HG03039 (cell line): ENCODE data around the gene EHD4.

Experiments
- ATAC-seq: cut with Tn5 transposase; IDR thresholded peaks from one replicate; pipeline ENCODE4 v1.9.1; 2021; ENCODE audit warnings: mild to moderate bottlenecking, moderate library complexity; ENCODE audit not compliant: unreplicated experiment

The EHD4 gene

DNA sequence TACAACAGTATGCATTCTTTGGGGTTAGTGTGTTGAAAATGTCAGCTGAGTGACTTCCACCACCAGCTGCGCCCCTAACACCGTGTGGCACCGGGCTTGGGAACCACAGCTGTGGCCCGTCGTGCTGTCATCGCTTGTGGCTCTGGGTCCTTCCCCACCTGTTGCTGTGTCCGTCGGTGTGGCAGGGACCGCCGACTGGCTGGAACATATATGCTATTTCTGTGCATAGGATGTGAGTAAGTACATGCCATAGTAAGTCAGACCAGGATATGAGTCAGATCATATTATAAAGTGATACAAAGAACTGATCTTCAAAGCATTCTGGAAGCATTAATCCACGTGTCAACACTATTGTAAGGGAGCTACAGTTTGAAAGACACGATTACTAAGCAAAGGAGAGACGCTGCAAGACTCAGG, 31.9 kb downstream of the EHD4 start:
- no peak for ATAC-seq

DNA sequence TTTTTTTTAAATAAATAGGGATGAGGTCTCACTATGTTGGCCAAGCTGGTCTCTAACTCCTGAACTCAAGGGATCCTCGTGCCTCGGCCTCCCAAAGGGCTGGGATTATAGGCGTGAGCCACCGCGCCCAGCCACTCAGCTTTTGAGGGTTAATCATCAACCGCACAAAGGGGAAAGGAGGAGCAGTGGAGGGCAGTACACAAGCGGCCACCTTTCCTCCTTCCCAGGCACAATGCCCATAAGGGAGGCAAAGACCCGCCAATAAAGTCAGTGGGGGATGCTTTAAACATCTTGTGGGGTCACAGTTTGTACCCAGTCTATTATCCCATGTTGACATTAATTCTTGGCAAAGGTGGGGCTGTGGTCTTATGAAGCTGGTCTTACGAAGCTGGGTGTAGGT, 32.4 kb downstream of the EHD4 start:
- no peak for ATAC-seq

- ATAC-seq = no peak
Measured at GRCh38 chr15:41937568-41937923, 34.8 kb downstream of the EHD4 start.

DNA sequence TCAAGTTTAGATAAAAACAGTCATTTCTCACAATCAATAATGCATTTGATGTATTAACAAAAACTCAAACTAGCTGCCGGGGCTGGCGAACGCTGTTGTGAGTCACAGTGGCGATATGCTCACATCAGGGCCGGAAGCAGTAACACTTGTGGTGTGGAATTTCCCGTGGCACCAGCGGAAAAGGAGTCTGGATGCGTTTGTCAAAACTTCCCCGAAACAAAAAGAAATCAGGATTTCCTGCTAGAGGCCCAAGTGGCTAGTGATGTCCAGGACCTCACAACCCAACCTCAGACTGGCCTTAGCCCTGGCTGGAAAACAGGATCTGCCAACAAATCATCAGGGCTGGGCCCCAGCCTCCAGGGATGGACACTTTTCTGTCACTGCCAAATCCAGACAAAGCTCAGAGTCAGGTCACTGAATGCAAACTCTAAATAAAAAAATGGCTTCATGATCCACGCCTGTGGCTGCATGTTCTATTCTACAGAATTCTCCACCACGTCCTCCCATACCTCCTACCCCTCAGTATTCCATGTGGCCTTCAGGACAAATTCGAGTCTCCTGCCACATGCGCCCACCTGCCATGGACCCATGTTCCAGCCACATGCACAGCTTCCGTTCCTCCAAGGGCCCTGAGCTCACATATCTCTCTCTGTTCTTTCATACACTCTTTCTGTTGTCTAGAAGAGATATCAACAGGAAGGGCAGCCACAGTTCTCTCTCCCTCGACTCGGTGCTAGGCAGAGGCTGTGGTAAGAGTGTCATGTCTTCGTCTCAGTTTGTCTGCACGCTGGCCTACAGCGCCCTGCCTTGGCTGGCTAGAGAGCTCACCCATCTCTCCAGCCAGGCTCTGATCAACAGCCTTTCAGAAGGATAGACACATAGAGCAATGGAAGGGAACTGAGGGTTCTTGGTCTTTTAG, 35.4 kb downstream of the EHD4 start:
- ATAC-seq = no peak

GRCh38 chr15:41936155-41936554, 36.2 kb downstream of the EHD4 start:
- ATAC-seq = no peak

- ATAC-seq = no peak
Measured at GRCh38 chr15:41935566-41936020, 36.8 kb downstream of the EHD4 start.

- ATAC-seq = no peak
Measured at GRCh38 chr15:41934843-41935242, 37.5 kb downstream of the EHD4 start.

GRCh38 chr15:41933771-41934170, 38.6 kb downstream of the EHD4 start:
- no peak for ATAC-seq

- ATAC-seq = no peak
Measured at GRCh38 chr15:41933326-41933725, 39.0 kb downstream of the EHD4 start.

- ATAC-seq = no peak
Measured at GRCh38 chr15:41932511-41933289, 39.7 kb downstream of the EHD4 start.

DNA sequence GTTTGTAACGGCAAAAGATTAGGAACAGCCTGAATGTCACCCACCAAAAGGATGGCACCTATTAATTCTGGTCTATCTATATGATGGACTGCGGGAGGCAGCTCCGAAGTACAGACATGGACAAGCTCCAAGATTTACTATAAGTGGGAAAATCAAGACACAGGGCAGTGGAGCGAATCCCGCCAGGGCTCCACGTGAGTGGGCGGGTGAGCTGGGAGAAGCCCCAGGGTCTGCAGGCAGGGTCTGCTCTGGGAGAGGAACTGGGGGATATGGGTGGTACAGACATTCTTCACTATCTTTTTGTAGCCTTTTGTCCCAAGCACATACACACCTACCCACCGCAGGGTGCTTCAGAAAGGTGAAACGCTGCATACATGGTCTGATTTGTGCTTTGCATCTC, 40.3 kb downstream of the EHD4 start:
- no peak for ATAC-seq

DNA sequence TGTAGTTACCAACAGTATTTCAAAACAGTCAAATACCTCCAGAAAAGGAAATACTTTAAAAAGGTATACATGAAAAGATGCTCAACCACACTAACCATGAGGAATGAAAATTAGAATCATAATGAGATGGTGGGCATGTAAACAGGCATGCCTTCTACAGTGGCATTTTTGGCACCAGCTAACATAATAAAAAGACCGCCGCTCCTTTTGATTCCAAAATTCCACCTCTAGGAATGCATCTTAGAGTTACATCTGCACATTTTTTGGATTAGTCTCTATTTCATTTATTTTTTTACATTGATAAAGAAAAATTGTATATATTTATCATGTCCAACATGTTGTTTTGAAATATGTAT, 41.5 kb downstream of the EHD4 start:
- no peak for ATAC-seq

- no peak for ATAC-seq
Measured at GRCh38 chr15:41930221-41930866, 42.0 kb downstream of the EHD4 start.

DNA sequence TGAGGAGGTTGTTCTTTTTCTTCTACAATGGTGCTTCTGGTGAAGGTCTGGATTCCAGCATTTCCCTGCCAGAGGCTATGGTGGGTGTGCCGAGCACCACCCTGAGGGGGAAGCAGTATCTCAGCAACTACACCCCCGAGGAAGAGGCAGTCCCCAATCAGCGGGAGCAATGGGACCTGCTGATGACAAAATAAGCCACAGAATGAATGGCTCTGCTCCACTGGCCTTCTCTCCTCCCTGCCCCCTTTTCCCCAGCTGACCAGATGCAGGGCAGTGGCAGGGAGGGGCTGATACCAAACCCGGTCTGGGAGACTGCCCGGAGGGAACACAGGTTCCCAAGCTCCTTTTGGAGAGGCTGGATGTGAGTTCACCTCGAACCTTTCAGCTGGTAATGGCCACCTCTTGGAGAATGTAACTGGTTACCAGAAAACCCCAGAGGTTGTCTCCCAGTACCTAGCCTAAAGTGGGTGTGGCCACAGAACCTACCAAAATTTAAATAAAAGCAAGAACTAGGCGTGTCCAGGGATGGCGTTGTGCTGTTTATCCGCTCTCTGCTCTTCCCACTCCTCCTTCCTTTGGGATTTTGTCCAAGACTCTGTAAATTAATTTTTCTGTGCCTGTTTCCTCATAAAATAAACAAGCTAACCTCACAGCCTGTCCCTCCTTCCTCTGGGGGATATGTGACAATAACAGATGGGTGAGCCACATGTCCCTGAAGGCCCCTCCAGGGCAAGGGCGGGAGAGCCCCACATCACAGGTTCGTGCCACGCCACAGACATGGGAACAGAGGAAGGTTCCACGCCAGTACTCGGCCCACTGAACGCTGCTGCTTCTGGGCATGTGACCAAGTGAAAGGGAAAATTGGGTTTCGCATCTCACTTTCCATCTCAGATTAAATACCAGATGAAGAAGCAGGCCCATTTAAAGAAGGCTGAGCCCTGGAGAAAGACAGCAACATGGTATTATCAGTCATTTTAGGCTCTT, 43.4 kb downstream of the EHD4 start:
- ATAC-seq = peak; percentile 72

DNA sequence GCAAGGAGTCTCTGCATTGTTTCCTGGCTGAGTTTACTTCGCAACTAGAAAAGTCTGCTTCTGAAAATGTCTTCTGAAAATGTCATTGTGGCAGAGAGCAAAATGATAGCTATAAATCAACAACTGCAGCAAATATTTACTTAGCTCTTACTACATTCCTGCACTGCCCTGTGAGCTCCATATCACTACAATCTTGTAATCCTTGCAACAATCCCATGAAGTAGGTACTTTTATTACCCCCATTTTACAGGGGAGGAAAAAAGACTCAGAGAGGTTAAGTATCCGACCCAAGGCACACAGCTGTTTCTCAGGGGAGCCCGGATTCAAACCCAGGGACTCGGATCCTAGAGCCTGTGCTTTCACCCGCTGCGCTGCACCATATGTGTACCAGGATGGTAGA, 44.3 kb downstream of the EHD4 start:
- ATAC-seq = no peak

GRCh38 chr15:41927536-41927935, 44.8 kb downstream of the EHD4 start:
- ATAC-seq = no peak

GRCh38 chr15:41926185-41927056, 45.9 kb downstream of the EHD4 start:
- no peak for ATAC-seq

DNA sequence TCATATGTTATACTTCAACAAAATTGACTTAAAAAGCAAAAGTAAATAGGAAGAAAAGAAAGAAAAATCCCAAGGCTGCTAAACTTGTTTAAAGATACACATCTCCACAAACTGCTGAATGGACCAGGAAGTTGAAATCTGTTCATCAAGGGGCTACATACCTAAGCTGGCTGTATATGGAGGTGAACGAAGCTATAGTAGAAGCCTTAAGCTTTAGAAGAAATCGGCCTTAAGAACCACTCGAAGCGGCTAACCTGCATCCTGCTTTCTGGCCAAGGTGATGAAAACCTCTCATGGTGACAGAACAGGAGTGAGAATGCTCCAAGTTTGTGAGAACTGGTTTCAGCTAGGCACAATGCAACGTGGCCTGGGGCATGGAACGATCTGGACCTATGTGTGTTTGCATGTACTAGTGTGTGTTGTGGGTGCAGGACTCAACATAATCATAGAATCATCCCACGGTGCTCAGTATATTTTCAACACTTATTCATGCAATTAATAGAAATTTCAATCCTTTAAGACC, 47.2 kb downstream of the EHD4 start:
- no peak for ATAC-seq

- ATAC-seq = no peak
Measured at GRCh38 chr15:41923401-41923997, 48.9 kb downstream of the EHD4 start.
